Neural progenitor cell (in vitro differentiated cells): ENCODE measurements around the gene TMED9. TPM values are rescaled to one million over a fixed set of nuclear protein-coding genes. Genes with fewer than 3 reads are reported as not detected.

Source experiments
- DNase-seq: peaks from one replicate; pipeline ENCODE4 v3.0.0-alpha.2; 2016; ENCODE audit warnings: low spot score
- H2AFZ ChIP-seq: fragments of 200-600 bp; sonication (generic); replicated peaks from 2 replicates; pipeline ENCODE4 v1.6.1; 2016; ENCODE audit warnings: antibody characterized with exemption
- H3F3A ChIP-seq: fragments of 200-600 bp; sonication (generic); 2 replicates; pipeline ENCODE4 v1.6.1; 2016; ENCODE audit warnings: antibody characterized with exemption, low read depth
- H3K27ac ChIP-seq: fragments of 200-600 bp; sonication (generic); 2 replicates; pipeline ENCODE4 v1.5.1; 2016; ENCODE audit warnings: mild to moderate bottlenecking
- H3K27me3 ChIP-seq: fragments of 200-600 bp; sonication (generic); 2 replicates; pipeline ENCODE4 v1.6.1; 2016; ENCODE audit warnings: mild to moderate bottlenecking, moderate library complexity
- H3K36me3 ChIP-seq: fragments of 200-600 bp; sonication (generic); 2 replicates; pipeline ENCODE4 v1.5.1; 2016
- H3K4me1 ChIP-seq: fragments of 200-600 bp; sonication (generic); 2 replicates; pipeline ENCODE4 v1.6.1; 2016; ENCODE audit warnings: mixed run types
- H3K4me2 ChIP-seq: fragments of 200-600 bp; sonication (generic); 2 replicates; pipeline ENCODE4 v1.6.1; 2016
- H3K4me3 ChIP-seq: fragments of 200-600 bp; sonication (generic); 2 replicates; pipeline ENCODE4 v1.5.1; 2016
- H3K79me2 ChIP-seq: fragments of 200-600 bp; sonication (generic); 2 replicates; pipeline ENCODE4 v1.6.1; 2016; ENCODE audit warnings: low read depth
- H3K9ac ChIP-seq: fragments of 200-600 bp; sonication (generic); 2 replicates; pipeline ENCODE4 v1.6.1; 2016
- H3K9me3 ChIP-seq: fragments of 200-600 bp; sonication (generic); 2 replicates; pipeline ENCODE4 v1.5.1; 2016; ENCODE audit warnings: low read depth
- H4K20me1 ChIP-seq: fragments of 200-600 bp; sonication (generic); 2 replicates; pipeline ENCODE4 v1.6.1; 2016; ENCODE audit warnings: low read depth
- H3K27ac Mint-ChIP-seq: 3 replicates; pipeline ENCODE4 v1.8.0; 2021; ENCODE audit warnings: mixed read lengths
- H3K27me3 Mint-ChIP-seq: 2 replicates; pipeline ENCODE4 v1.8.0; 2022; ENCODE audit warnings: low read depth, mild to moderate bottlenecking, inconsistent platforms, moderate library complexity, mixed read lengths; ENCODE audit not compliant: insufficient read depth
- H3K36me3 Mint-ChIP-seq: 3 replicates; pipeline ENCODE4 v1.8.0; 2021; ENCODE audit warnings: mixed read lengths
- H3K4me1 Mint-ChIP-seq: 3 replicates; pipeline ENCODE4 v1.8.0; 2021; ENCODE audit warnings: mixed read lengths
- H3K4me3 Mint-ChIP-seq: 3 replicates; pipeline ENCODE4 v1.8.0; 2021; ENCODE audit warnings: mild to moderate bottlenecking, moderate library complexity, mixed read lengths
- H3K9me3 Mint-ChIP-seq: 3 replicates; pipeline ENCODE4 v1.8.0; 2020; ENCODE audit warnings: mixed read lengths
- EZH2 ChIP-seq: fragments of 200-600 bp; sonication (generic); IDR thresholded peaks from 2 replicates; pipeline ENCODE4 v1.6.1; 2017; ENCODE audit warnings: antibody characterized with exemption, mild to moderate bottlenecking, moderate library complexity
- EZH2phosphoT487 ChIP-seq: fragments of 200-600 bp; sonication (generic); IDR thresholded peaks from 2 replicates; pipeline ENCODE4 v1.6.1; 2017; ENCODE audit warnings: antibody characterized with exemption
- total RNA-seq: library from RNA; depleted of rRNA; stranded (reverse); fragments of >200 nt; gene quantifications from 2 replicates; pipeline ENCODE4 v1.2.3, GENCODE V29; 2015; ENCODE audit warnings: low replicate concordance
- TF ChIP-seq, protein P1 (sequence below): fragments of 200-600 bp; sonication (generic); IDR thresholded peaks from 2 replicates; pipeline ENCODE4 v1.5.1; 2017; ENCODE audit warnings: antibody characterized with exemption, mild to moderate bottlenecking

TMED9 gene
- total RNA-seq, 1 donor from 2014 or later, result 30.9 TPM

DNA sequence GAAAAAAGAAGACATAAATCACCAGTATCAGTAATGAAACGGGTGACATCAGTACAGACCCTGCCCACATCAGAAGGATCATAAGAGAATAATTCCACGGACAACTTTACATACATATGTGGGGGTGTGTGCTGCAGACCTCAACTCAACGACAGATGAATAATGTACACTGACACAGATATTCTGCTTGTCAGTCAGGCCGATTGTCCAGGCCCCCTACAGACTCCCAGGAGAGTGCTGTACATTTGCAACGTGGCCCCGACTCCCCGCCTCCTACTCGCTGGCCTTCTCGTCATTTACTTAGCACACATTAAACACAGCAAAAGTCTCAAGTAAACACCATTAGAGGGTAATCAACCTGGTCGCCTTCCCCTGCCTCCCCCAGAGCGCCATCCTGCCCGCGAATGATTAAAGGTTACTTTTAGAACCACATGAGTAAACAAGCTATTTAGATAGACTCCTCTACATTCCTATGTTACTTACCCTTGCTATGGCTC is 3.5 kb upstream of the TMED9 start:
- Histone ChIP-seq H3K9me3 (no peaks in the 10 kb centered on the region), H3K79me2 (peaks cover 11% of the 10 kb centered on the region), H3K9ac (no peak overlapping the region), H3K27me3 (peaks cover 81% of the 10 kb centered on the region), H4K20me1 (no peaks in the 10 kb centered on the region), H3K36me3 (no peaks in the 10 kb centered on the region), H3K27ac (no peak overlapping the region), H3F3A (no peaks in the 10 kb centered on the region), H3K4me3 (no peak overlapping the region), H3K4me2 (no peak overlapping the region), H2AFZ (no peak overlapping the region), H3K4me1 (no peaks in the 10 kb centered on the region)
- Mint-ChIP-seq H3K4me1 (peaks cover 13% of the 10 kb centered on the region), H3K9me3 (no peaks in the 10 kb centered on the region), H3K4me3 (no peak overlapping the region), H3K27ac (no peak overlapping the region), H3K36me3 (peaks cover under 1% of the 10 kb centered on the region), H3K27me3 (peaks cover 31% of the 10 kb centered on the region)
- DNase-seq, result peak; percentile 20
- TF ChIP-seq EZH2phosphoT487, result no peak
- no peak for TF ChIP-seq EZH2
- TF ChIP-seq, protein P1, sequence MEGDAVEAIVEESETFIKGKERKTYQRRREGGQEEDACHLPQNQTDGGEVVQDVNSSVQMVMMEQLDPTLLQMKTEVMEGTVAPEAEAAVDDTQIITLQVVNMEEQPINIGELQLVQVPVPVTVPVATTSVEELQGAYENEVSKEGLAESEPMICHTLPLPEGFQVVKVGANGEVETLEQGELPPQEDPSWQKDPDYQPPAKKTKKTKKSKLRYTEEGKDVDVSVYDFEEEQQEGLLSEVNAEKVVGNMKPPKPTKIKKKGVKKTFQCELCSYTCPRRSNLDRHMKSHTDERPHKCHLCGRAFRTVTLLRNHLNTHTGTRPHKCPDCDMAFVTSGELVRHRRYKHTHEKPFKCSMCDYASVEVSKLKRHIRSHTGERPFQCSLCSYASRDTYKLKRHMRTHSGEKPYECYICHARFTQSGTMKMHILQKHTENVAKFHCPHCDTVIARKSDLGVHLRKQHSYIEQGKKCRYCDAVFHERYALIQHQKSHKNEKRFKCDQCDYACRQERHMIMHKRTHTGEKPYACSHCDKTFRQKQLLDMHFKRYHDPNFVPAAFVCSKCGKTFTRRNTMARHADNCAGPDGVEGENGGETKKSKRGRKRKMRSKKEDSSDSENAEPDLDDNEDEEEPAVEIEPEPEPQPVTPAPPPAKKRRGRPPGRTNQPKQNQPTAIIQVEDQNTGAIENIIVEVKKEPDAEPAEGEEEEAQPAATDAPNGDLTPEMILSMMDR, result no peak

DNA sequence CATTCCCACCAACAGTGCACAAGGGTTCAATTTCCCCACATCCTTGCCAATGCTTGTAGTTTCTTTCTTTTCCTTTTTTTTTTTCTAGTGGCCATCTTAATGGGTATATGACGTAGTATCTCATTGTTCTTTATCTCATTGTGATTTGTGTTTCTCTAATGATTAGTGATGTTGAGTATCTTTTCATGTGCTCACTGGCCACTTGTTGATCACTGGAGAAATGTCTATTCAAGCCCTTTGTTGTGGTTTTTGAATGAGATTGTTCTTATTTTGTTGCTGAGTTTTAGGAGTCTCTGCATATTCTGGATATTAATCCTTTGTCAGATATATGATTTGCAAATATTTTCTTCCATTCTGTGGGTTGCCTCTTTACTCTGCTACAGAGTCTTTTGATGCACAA is 1.6 kb upstream of the TMED9 start:
- Histone ChIP-seq H3K4me1 (no peaks in the 10 kb centered on the region), H3K36me3 (no peaks in the 10 kb centered on the region), H3K4me2 (no peak overlapping the region), H2AFZ (no peak overlapping the region), H3K27me3 (peaks cover 61% of the 10 kb centered on the region), H3K4me3 (no peak overlapping the region), H3F3A (no peaks in the 10 kb centered on the region), H3K79me2 (peaks cover 11% of the 10 kb centered on the region), H3K27ac (no peak overlapping the region), H3K9me3 (no peaks in the 10 kb centered on the region), H3K9ac (no peak overlapping the region), H4K20me1 (no peaks in the 10 kb centered on the region)
- no peak for DNase-seq
- H3K27ac Mint-ChIP-seq, result no peak overlapping the region
- H3K4me3 Mint-ChIP-seq, result no peak overlapping the region
- H3K36me3 Mint-ChIP-seq, result peaks cover 9% of the 10 kb centered on the region
- H3K27me3 Mint-ChIP-seq, result peaks cover 21% of the 10 kb centered on the region
- no peaks in the 10 kb centered on the region for H3K9me3 Mint-ChIP-seq
- peaks cover 14% of the 10 kb centered on the region for H3K4me1 Mint-ChIP-seq
- no peak for TF ChIP-seq EZH2phosphoT487
- TF ChIP-seq EZH2, result no peak
- TF ChIP-seq, protein P1, result no peak

DNA sequence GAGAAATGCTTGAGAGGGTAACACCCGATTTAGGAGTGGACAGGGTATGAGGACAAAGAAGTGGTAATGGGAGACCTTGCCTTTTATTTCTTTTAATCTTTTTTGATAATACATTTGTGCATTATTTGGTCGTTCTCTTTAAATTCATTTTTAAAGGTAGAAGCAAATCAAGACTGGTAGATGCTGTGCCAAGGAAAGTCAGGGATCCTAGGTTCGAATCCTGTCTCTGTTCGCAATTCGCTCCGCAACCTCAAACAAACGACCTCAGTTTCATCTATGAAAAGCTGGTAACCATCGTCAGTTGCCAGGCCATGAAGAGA is 353 bp upstream of the TMED9 start:
- TF ChIP-seq, protein P1, result no peak
- no peak for TF ChIP-seq EZH2phosphoT487
- TF ChIP-seq EZH2, result no peak
- H3K4me1 ChIP-seq, result no peaks in the 10 kb centered on the region
- H3K27ac Mint-ChIP-seq, result no peak overlapping the region

More for the DNA sequence above, 353 bp upstream of the TMED9 start:
- no peak overlapping the region for H3K27ac ChIP-seq
- H3K79me2 ChIP-seq, result peaks cover 11% of the 10 kb centered on the region
- H3K9me3 Mint-ChIP-seq, result no peaks in the 10 kb centered on the region
- peak overlapping the region; percentile 84 for H2AFZ ChIP-seq
- no peak overlapping the region for H3K9ac ChIP-seq
- no peaks in the 10 kb centered on the region for H4K20me1 ChIP-seq
- peak overlapping the region; percentile 99 for H3K4me3 Mint-ChIP-seq
- no peaks in the 10 kb centered on the region for H3K36me3 ChIP-seq
- H3K4me3 ChIP-seq, result peak overlapping the region; percentile 86
- H3K4me1 Mint-ChIP-seq, result peaks cover 16% of the 10 kb centered on the region
- peaks cover 18% of the 10 kb centered on the region for H3K36me3 Mint-ChIP-seq
- peak overlapping the region; percentile 95 for H3K4me2 ChIP-seq
- H3K9me3 ChIP-seq, result no peaks in the 10 kb centered on the region
- H3K27me3 Mint-ChIP-seq, result peaks cover 18% of the 10 kb centered on the region
- peaks cover 50% of the 10 kb centered on the region for H3K27me3 ChIP-seq
- no peak for DNase-seq
- H3F3A ChIP-seq, result no peaks in the 10 kb centered on the region
